Measurements from ENCODE around the gene PCDH18.

- no peak for TF ChIP-seq ZNF565 (CRISPR knock-in tag; conservative IDR thresholded peaks at IDR 0.05; ENCODE audit: low read depth)
- no peak for TF ChIP-seq ZFP3 (CRISPR knock-in tag; IDR thresholded peaks at IDR 0.05)
These were observed 8.9 kb upstream of the PCDH18 start for GRCh38 chr4:137541181-137541580.
